ENCODE measurements around the gene HRAS. TPM values are rescaled to one million over a fixed set of nuclear protein-coding genes. Genes with fewer than 3 reads are reported as not detected.

Gene HRAS
- total and polyA plus RNA-seq, 2 donors (not counting 1 experiment from before 2014, with no cell fraction given), result 63.5 to 86.0 TPM

DNA sequence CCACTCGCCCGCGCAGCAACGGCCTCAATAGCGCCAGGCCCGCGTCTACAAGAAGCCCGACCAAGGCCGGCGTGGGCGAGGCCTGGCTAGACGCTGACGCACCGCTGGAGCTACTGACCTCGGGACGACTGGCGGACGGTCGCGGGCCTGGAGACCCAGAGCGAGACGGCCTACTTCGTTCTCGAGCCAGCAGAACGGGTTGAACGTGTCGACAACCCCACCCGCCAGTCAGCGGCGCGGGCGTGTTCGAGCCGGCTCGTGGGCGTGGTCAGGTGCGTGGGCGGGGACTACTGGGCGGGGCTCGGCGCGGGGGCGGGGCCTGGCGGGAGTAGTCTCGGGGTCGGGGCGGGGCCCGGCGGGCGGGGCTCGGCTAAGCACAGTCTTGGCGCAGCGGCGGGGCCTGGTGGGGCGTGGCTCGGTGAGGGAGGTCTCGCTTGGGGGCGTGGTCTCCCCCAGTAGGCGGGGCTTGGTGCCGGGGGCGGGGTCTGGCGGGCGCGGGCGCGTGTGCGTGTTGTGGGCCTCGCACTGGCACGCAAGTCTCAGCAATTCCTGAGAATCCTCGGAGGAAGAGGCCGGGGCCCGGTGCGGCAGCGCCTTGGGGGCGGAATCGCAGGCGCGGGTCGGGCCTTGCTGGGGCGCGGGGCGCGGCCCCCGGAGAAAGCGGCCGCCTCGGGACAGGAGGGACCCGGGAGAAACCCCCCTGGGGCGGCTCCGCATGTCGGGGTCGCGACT, 28.2 kb downstream of the HRAS start, which contains the start of gene RNH1:
Gene RNH1 (minus strand): TSS at position 248 of the 732 bp plus-strand sequence. CDS start 5,080 bp downstream, outside the sequence.
- peaks cover 0 to 3% of the 10 kb centered on the region in 2 experiments for H3K36me3 ChIP-seq (replicated peaks in 1 of 2; ENCODE audit: control extremely low read depth in 1 of 2, control insufficient read depth in 1 of 2, extremely low read depth in 1 of 2, insufficient read depth in 2 of 2, low read length in 1 of 2)
- ChIA-PET POLR2A (interaction anchor here (0.7 to 1.6 kb wide), 7 partner anchors 29 to 216 kb away, joined by 3 to 26 read pairs (median 6); partner anchors contain the start of genes HRAS, LRRC56 and PTDSS2), CTCF (interaction anchor here (1.0 to 2.1 kb wide), 3 partner anchors 11 to 270 kb away, joined by 3 to 10 read pairs (median 6); no protein-coding TSS in a partner anchor)
- H3K27ac ChIP-seq (ENCODE audit: low read length in 2 of 2), result peak within 1 kb of the TSS; percentile 100
- H3K4me3 ChIP-seq (ENCODE audit: control extremely low read depth in 1 of 5, extremely low read depth in 1 of 5, insufficient read depth in 1 of 5, low read depth in 2 of 5, low read length in 4 of 5), result peak within 1 kb of the TSS; percentile 38 to 100 (median 98)
- peak within 1 kb of the TSS; percentile 100 for H3K4me2 ChIP-seq (replicated peaks; ENCODE audit: low read depth, low read length, poor library complexity, severe bottlenecking)
- Mint-ChIP-seq H3K27ac (peak within 1 kb of the TSS; percentile 100), H3K9me3 (ENCODE audit: insufficient read depth) (no peaks in the 10 kb centered on the region), H3K4me3 (peak within 1 kb of the TSS; percentile 99), H3K27me3 (no peaks in the 10 kb centered on the region), H3K4me1 (peaks cover 38% of the 10 kb centered on the region)
- peak within 1 kb of the TSS; percentile 71 for H2AFZ ChIP-seq (ENCODE audit: insufficient read depth, low read depth, low read length, poor library complexity, severe bottlenecking)
- peaks cover 0 to 10% (median 0%) of the 10 kb centered on the region in 4 experiments for H3K27me3 ChIP-seq (replicated peaks in 1 of 4; ENCODE audit: control extremely low read depth in 1 of 4, control insufficient read depth in 3 of 4, insufficient read depth in 4 of 4, low read length in 3 of 4)
- intact Hi-C loops (cut with micrococcal nuclease), result loop anchor here (1.0 to 2.0 kb wide), 10 partner anchors 11 to 302 kb away; partner anchors contain the start of genes BET1L, LMNTD2, LRRC56 and PHRF1
- peaks cover 26% of the 10 kb centered on the region for H4K20me1 ChIP-seq (ENCODE audit: control insufficient read depth, insufficient read depth, low read length, poor library complexity, severe bottlenecking)
- peaks cover 39% of the 10 kb centered on the region for H3K79me2 ChIP-seq (ENCODE audit: control insufficient read depth, insufficient read depth, low read length)
- TF ChIP-seq EZH2 (IDR thresholded peaks at IDR 0.05; ENCODE audit: borderline replicate concordance, insufficient read depth, low read depth, low read length, poor library complexity, severe bottlenecking), result no peak
- TF ChIP-seq, protein P1, sequence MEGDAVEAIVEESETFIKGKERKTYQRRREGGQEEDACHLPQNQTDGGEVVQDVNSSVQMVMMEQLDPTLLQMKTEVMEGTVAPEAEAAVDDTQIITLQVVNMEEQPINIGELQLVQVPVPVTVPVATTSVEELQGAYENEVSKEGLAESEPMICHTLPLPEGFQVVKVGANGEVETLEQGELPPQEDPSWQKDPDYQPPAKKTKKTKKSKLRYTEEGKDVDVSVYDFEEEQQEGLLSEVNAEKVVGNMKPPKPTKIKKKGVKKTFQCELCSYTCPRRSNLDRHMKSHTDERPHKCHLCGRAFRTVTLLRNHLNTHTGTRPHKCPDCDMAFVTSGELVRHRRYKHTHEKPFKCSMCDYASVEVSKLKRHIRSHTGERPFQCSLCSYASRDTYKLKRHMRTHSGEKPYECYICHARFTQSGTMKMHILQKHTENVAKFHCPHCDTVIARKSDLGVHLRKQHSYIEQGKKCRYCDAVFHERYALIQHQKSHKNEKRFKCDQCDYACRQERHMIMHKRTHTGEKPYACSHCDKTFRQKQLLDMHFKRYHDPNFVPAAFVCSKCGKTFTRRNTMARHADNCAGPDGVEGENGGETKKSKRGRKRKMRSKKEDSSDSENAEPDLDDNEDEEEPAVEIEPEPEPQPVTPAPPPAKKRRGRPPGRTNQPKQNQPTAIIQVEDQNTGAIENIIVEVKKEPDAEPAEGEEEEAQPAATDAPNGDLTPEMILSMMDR (IDR thresholded peaks at IDR 0.05), result no peak
- peaks cover 0 to 2% (median 0%) of the 10 kb centered on the region in 3 donors for H3K9me3 ChIP-seq (ENCODE audit: control extremely low read depth in 1 of 3, control insufficient read depth in 2 of 3, insufficient read depth in 1 of 3, low read length in 2 of 3)
- H3K9ac ChIP-seq (ENCODE audit: low read length), result peak within 1 kb of the TSS; percentile 100
- H3K4me1 ChIP-seq (ENCODE audit: control insufficient read depth in 2 of 2, insufficient read depth in 2 of 2, low read length in 2 of 2), result peaks cover 28 to 45% of the 10 kb centered on the region in 2 donors
- under 1% methylated on average over 84 of the region's 93 CpGs for WGBS (ENCODE audit: insufficient coverage)
- ATAC-seq (ENCODE audit: low read depth), result peak; percentile 87
- DNase-seq, result peak; percentile 96

All from B cell (primary cell).